Fibroblast of pulmonary artery (primary cell): ENCODE results near the gene SGPL1.

Experiments used
- DNase-seq: peaks from one replicate; pipeline ENCODE4 v3.0.0-alpha.2; 2010; ENCODE audit warnings: low read depth
- H3K4me3 ChIP-seq: replicated peaks from 2 replicates; pipeline ENCODE4 v1.5.1; 2011; ENCODE audit warnings: low read depth, mild to moderate bottlenecking, control low read depth, low read length, moderate library complexity
- TF ChIP-seq, protein P1 (sequence below): IDR thresholded peaks from 2 replicates; pipeline ENCODE4 v1.5.1; 2011; ENCODE audit warnings: mild to moderate bottlenecking, control low read depth, low read length, inconsistent platforms; ENCODE audit errors: missing control alignments

SGPL1 gene

DNA sequence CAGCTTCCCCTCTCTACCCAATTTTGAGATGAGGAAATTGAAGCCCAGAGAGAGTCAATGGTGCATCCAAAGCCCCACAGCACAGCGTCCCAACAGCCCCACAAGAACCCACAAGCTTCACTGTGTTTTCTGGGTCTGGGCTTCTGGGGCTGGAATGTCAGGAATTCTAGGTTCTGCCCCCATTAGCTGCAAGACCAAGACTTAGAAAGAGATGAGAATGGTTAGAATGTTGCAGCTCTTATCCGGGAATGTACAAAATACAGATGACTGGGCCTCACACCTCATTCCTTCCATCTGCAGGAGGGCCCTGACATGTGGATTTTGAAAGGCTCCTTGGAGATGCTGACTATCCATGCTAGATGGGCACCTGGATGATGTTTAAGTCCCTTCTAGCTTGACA lies 6.0 kb upstream of the SGPL1 start:
- TF ChIP-seq, protein P1, sequence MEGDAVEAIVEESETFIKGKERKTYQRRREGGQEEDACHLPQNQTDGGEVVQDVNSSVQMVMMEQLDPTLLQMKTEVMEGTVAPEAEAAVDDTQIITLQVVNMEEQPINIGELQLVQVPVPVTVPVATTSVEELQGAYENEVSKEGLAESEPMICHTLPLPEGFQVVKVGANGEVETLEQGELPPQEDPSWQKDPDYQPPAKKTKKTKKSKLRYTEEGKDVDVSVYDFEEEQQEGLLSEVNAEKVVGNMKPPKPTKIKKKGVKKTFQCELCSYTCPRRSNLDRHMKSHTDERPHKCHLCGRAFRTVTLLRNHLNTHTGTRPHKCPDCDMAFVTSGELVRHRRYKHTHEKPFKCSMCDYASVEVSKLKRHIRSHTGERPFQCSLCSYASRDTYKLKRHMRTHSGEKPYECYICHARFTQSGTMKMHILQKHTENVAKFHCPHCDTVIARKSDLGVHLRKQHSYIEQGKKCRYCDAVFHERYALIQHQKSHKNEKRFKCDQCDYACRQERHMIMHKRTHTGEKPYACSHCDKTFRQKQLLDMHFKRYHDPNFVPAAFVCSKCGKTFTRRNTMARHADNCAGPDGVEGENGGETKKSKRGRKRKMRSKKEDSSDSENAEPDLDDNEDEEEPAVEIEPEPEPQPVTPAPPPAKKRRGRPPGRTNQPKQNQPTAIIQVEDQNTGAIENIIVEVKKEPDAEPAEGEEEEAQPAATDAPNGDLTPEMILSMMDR, result no peak
- H3K4me3 ChIP-seq, result no peak overlapping the region
- no peak for DNase-seq

DNA sequence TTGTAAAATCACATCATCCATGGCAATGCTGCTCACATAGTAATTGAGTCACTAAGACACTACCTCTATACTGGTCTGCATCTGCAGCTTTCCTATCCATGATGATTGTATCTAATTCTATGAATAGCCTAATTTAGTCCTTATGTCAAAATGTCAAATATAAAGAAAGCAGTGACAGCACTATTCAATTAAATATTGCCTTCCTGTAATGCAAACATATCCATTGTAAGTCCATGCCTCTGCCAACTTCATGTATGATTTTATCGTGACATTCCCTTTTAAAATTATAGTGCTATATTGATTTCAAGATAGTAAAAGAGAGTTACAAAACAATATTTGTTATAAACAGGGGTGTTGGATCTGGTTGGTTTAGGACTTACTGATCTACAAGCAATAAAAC lies 4.8 kb upstream of the SGPL1 start:
- no peak for DNase-seq
- no peak overlapping the region for H3K4me3 ChIP-seq
- TF ChIP-seq, protein P1, result no peak

DNA sequence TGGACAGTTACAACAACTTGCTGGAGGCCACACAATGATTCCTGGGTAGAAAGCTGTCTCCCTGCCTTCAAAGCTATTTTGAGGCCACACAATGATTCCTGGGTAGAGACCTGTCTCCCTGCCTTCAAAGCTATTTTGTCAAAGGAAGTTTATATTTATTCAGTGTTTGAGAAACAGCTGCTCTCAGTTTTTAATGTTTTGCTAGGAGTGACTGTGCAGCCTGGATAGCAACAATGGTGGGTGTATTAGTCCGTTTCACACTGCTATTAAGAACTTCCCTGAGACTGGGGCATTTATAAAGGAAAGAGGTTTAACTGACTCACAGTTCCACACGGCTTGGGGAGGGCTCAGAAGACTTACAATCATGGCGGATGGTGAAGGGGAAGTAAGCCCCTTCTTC lies 3.9 kb upstream of the SGPL1 start:
- no peak overlapping the region for H3K4me3 ChIP-seq
- DNase-seq, result no peak
- TF ChIP-seq, protein P1, result no peak

DNA sequence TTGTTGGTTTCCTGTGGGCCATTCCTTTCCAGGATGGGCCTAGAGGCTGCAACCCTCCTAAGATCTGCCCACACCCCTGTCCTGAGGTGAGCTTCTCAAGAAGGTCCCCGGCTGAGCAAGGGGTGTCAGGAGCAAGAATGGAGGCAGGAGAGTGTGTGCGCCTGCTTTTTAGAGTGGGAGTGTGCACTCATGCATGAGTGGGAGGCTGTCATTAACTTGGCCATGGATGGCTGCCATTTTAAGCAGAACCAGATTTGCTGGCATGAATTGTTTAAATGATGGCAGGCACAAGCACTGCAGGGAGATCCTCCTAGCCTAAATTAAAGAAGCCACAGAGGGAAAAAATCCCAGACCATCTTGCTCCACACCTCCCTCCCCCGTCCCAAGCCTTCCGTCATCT lies 2.9 kb upstream of the SGPL1 start:
- DNase-seq, result no peak
- no peak overlapping the region for H3K4me3 ChIP-seq
- TF ChIP-seq, protein P1, result no peak

DNA sequence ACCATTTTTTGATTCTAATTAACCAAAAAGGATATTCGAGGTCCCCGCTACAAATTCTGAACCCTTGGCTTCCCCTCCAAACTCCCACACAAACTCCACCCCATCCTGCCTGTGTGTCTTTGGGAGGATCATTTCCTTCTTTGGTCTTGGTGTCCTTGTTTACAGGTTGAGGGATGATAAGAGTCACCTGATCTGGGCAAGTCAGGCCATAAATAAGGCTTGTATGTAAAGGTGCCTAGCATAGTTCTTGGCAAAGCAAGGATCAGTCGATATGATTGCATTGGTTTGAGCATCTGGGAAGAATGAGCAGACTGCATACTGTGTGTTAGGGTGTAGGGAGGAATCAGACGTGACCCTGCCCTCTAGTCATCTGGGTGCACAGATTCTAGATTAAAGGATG lies 1.6 kb upstream of the SGPL1 start:
- no peak overlapping the region for H3K4me3 ChIP-seq
- TF ChIP-seq, protein P1, result no peak

DNA sequence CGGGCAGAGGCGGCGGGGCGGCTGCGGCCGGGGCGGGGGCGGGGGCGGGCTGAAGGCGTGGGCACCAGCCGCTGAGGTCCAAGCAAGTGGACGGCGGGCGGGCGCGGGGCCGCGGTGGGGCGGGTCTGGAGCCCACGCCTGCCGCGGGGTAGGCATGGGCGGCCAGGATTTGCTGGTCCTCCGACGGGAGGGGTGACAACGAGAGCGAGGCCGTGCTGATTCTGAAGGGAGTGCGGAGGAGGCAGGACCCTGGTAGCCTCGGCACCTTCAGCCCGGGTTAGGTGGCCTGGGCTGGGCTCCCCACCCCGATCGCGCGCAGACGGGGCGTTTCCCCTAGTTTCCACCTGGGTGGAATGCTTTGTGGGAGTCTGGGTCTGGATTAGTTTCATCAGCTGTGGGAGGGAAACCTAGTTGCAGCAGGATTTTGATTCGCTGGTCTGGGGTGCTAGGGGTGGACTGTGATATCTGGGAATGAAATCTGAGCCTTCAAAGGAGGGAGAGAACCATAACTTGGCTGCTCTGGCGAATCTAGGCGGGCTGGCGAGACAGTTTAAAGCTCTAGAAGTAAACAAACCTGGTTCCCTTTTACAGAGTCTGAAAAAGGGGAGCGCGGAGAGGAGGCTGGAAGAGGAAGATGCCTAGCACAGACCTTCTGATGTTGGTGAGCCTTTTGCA lies 609 bp downstream of the SGPL1 start:
- TF ChIP-seq, protein P1, result no peak
- peak; percentile 85 for DNase-seq
- H3K4me3 ChIP-seq, result peak overlapping the region; percentile 89

More for the DNA sequence above, 1.6 kb upstream of the SGPL1 start:
- DNase-seq, result no peak
